Non-pigmented ciliary epithelial cell (primary cell): ENCODE measurements around the gene DES.

Source experiments
- DNase-seq: peaks from one replicate; pipeline ENCODE4 v3.0.0-alpha.2; 2010; ENCODE audit warnings: low read depth

Gene DES

GRCh38 chr2:219472629-219473187 is 54.5 kb downstream of the DES start:
- DNase-seq: no peak

- no peak for DNase-seq
Observed at GRCh38 chr2:219473511-219473910, 55.3 kb downstream of the DES start.

DNA sequence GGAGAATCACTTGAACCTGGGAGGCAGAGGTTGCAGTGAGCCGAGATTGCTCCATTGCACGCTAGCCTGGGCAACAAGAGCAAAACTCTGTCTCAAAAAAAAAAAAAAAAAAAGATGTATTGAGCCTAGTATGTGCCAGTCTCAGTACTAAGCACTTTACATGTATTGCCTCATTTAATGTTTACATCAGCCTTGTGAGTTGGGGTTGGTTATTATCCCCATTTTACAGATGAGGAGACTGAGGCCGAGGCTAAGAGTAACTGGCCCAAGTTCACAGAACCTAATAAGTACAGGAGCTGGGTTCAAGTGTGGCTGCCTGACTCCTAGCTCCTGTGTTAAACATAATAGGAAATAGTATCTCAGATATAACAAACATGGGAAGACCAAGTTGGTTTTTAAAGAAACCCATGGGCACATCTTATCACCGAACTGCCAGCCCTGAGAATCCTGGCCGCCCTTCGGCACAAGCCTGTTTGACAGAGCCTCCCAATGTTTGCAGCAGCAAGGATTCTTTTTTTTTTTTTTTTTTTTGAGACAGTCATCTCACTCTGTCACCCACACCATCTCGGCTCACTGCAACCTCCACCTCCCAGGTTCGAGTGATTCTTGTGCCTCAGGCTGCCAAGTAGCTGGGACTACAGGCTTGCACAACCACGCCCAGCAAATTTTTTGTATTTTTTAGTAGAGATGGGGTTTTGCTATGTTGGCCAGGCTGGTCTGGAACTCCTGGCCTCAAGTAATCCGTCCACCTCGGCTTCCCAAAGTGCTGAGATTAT is 56.3 kb downstream of the DES start:
- no peak for DNase-seq

GRCh38 chr2:219475278-219475677 is 57.1 kb downstream of the DES start:
- no peak for DNase-seq

- no peak for DNase-seq
Observed at GRCh38 chr2:219475697-219476651, 57.8 kb downstream of the DES start.
